ENCODE results near the gene DUSP6. TPM values are rescaled to one million over a fixed set of nuclear protein-coding genes. Genes with fewer than 3 reads are reported as not detected.

DUSP6 gene
- total and polyA plus RNA-seq, 12 donors = 9.4 to 43.4 (median 24.8) TPM

- Histone ChIP-seq H3K27ac (peak overlapping the region in 6 of 10 donors; percentile 4 to 63 (median 41)), H3K9me3 (peaks cover 0 to 18% (median 8%) of the 10 kb centered on the region in 11 donors), H3K4me1 (peaks cover 0 to 22% (median 7%) of the 10 kb centered on the region in 9 donors), H3K27me3 (no peaks in the 10 kb centered on the region), H3K36me3 (no peaks in the 10 kb centered on the region), H3K4me3 (no peak overlapping the region)
- intact Hi-C loops (cut with DNase I) = loop anchor here in 1 of 10 donors (10.0 kb wide), 1 partner anchor 59 kb away; no protein-coding TSS in a partner anchor
- WGBS, 2 donors = 65 to 70% methylated on average over 4 of the region's 4 CpGs
- ATAC-seq = peak; percentile 53 to 90 (median 81)
- peak in 1 of 2 donors; percentile 28 for DNase-seq
- no peak for TF ChIP-seq CTCF (IDR thresholded peaks at IDR 0.05)
Observed at GRCh38 chr12:89333564-89334252, 18.6 kb downstream of the DUSP6 start.

GRCh38 chr12:89328151-89329030 is 23.9 kb downstream of the DUSP6 start:
- peaks cover 0 to 18% (median 8%) of the 10 kb centered on the region in 11 donors for H3K9me3 ChIP-seq
- DNase-seq (no peak), ATAC-seq (peak in 2 of 8 donors; percentile 4 to 70)
- intact Hi-C loops (cut with DNase I) = no loop called here
- 81 to 84% methylated on average over 9 of the region's 9 CpGs for WGBS, 2 donors
- H3K4me1 ChIP-seq = peaks cover 0 to 32% (median 20%) of the 10 kb centered on the region in 9 donors
- H3K36me3 ChIP-seq = no peaks in the 10 kb centered on the region
- no peaks in the 10 kb centered on the region for H3K27me3 ChIP-seq
- TF ChIP-seq CTCF (IDR thresholded peaks at IDR 0.05) = no peak
- no peak overlapping the region for H3K4me3 ChIP-seq
- no peak overlapping the region for H3K27ac ChIP-seq

- H3K27ac ChIP-seq = no peak overlapping the region
- H3K4me1 ChIP-seq = peaks cover 0 to 29% (median 20%) of the 10 kb centered on the region in 9 donors
- H3K27me3 ChIP-seq = no peaks in the 10 kb centered on the region
- 65 to 67% methylated on average over 8 of the region's 8 CpGs for WGBS, 2 donors
- no peak for TF ChIP-seq CTCF (IDR thresholded peaks at IDR 0.05)
- no peak overlapping the region for H3K4me3 ChIP-seq
- ATAC-seq = no peak
- no peaks in the 10 kb centered on the region for H3K36me3 ChIP-seq
- intact Hi-C loops (cut with DNase I) = no loop called here
- peaks cover 0 to 18% (median 8%) of the 10 kb centered on the region in 11 donors for H3K9me3 ChIP-seq
- DNase-seq = no peak
Observed at GRCh38 chr12:89327486-89328094, 24.7 kb downstream of the DUSP6 start.

Measured in heart right ventricle (tissue), 16 donors.